ENCODE measurements around the gene GNLY.

DNA sequence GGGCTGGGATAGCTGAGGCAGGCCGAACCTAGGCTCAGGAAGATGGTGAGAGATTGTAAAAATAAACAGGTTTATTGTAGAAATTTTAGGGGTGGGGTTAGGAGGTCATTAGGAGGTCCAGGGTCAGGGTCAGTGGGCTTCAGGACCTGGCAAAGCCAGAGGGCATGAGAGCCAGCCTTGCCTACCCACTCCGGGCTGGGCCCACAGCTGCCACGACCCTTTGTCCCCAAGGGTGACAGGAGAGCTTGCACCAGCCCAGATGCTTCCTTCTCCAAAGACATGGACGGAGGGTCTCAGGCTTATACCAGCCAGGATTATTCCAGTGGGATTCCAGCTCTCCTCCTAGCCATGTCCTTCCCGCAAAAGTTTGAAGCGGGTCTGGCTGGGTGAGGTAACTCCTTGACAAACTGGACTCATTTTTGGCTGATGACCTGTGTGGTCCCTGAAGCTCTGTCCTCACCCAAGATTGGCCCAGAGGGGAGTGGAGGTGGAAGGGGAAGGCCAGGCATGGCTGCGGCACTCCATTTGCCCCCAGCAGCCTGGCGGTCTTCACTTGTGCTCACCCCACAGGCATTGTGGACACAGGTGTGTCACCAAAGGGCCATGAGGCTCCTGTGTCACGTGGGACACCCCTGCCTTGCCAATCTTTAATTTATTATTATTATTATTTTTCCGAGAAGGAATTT, 35.8 kb downstream of the GNLY start:
- TF ChIP-seq, protein P1, sequence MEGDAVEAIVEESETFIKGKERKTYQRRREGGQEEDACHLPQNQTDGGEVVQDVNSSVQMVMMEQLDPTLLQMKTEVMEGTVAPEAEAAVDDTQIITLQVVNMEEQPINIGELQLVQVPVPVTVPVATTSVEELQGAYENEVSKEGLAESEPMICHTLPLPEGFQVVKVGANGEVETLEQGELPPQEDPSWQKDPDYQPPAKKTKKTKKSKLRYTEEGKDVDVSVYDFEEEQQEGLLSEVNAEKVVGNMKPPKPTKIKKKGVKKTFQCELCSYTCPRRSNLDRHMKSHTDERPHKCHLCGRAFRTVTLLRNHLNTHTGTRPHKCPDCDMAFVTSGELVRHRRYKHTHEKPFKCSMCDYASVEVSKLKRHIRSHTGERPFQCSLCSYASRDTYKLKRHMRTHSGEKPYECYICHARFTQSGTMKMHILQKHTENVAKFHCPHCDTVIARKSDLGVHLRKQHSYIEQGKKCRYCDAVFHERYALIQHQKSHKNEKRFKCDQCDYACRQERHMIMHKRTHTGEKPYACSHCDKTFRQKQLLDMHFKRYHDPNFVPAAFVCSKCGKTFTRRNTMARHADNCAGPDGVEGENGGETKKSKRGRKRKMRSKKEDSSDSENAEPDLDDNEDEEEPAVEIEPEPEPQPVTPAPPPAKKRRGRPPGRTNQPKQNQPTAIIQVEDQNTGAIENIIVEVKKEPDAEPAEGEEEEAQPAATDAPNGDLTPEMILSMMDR (IDR thresholded peaks at IDR 0.05): no peak
- no peak for TF ChIP-seq POLR2A (IDR thresholded peaks at IDR 0.05)
